GM12878 (cell line): ENCODE measurements around the gene FOXK2. TPM values are rescaled to one million over a fixed set of nuclear protein-coding genes. Genes with fewer than 3 reads are reported as not detected.

ENCODE experiments used
- ATAC-seq: fragments of 200-7000 bp; cut with Tn5 transposase; 3 replicates; pipeline ENCODE4 v1.9.1; 2020; ENCODE audit warnings: mild to moderate bottlenecking, moderate library complexity
- BruUV-seq: library from RNA; stranded (reverse); fragments of 400-500 nt; replicated peaks from 2 replicates; lab custom pipeline; 2021; lab: Mats Ljungman, UMichigan
- CTCF ChIA-PET: fragments of 300-600 bp; sonication (Branson Sonifier 250); formaldehyde crosslinking; extraction: SDS; loops from one replicate; lab custom pipeline; 2021; ENCODE audit warnings: inconsistent platforms; lab: Yijun Ruan, JAX
- POLR2A ChIA-PET: fragments of 350-600 bp; formaldehyde crosslinking; extraction: SDS; loops from one replicate; lab custom pipeline; 2021; ENCODE audit warnings: inconsistent platforms; lab: Charles Lee
- RAD21 ChIA-PET: fragments of 300-600 bp; sonication (Branson Sonifier 250); formaldehyde crosslinking; loops from one replicate; lab custom pipeline; 2023; ENCODE audit warnings: antibody characterized with exemption; ENCODE audit not compliant: unreplicated experiment; lab: Charles Lee
- SMC1A ChIA-PET: fragments of 300-600 bp; sonication (Branson Sonifier 250); formaldehyde crosslinking; loops from one replicate; lab custom pipeline; 2023; ENCODE audit not compliant: unreplicated experiment, uncharacterized antibody; lab: Charles Lee
- DNase-seq: peaks from one replicate; pipeline ENCODE4 v3.0.0-alpha.2; 2011; ENCODE audit warnings: low read depth, low spot score
- FAIRE-seq: peaks from 3 replicates; lab custom pipeline; 2011; peaks lifted over from hg19 to GRCh38; lab: Jason Lieb, UNC
- H2AFZ ChIP-seq: 2 replicates; pipeline ENCODE4 v1.6.0; 2011; ENCODE audit warnings: low read depth, low read length, control low read depth; ENCODE audit not compliant: control insufficient read depth
- H3K27ac ChIP-seq: 2 replicates; pipeline ENCODE4 v1.5.1; 2011; ENCODE audit warnings: control low read depth; ENCODE audit not compliant: control insufficient read depth, insufficient read depth
- H3K27me3 ChIP-seq, 2 experiments: replicated peaks in 1 of 2; 2 replicates each; pipeline versions ENCODE4 v1.6.0 to v1.6.1; 2011; ENCODE audit warnings: low read length in 1 of 2; ENCODE audit not compliant: control insufficient read depth in 2 of 2, insufficient read depth in 2 of 2
- H3K36me3 ChIP-seq, 2 experiments: 2 replicates each; pipeline ENCODE4 v1.5.1; 2011; ENCODE audit warnings: low read length in 1 of 2; ENCODE audit not compliant: control insufficient read depth in 2 of 2, insufficient read depth in 2 of 2
- H3K4me1 ChIP-seq: 2 replicates; pipeline ENCODE4 v1.6.1; 2011; ENCODE audit warnings: mild to moderate bottlenecking, low read length, moderate library complexity, mixed read lengths; ENCODE audit not compliant: control insufficient read depth, insufficient read depth
- H3K4me2 ChIP-seq: 2 replicates; pipeline ENCODE4 v1.6.0; 2011; ENCODE audit warnings: control low read depth; ENCODE audit not compliant: control insufficient read depth, insufficient read depth
- H3K4me3 ChIP-seq: fragments of 200-600 bp; sonication (generic); 2 replicates; pipeline ENCODE4 v1.5.1; 2016
- H3K79me2 ChIP-seq: 2 replicates; pipeline ENCODE4 v1.6.0; 2011; ENCODE audit warnings: low read length; ENCODE audit not compliant: control insufficient read depth, insufficient read depth
- H3K9ac ChIP-seq: 2 replicates; pipeline ENCODE4 v1.8.0; 2011; ENCODE audit warnings: low read length, control low read depth, mixed read lengths; ENCODE audit not compliant: control insufficient read depth, insufficient read depth
- H3K9me3 ChIP-seq: replicated peaks from 3 replicates; pipeline ENCODE4 v1.5.1; 2011; ENCODE audit warnings: mild to moderate bottlenecking, low read length; ENCODE audit not compliant: control insufficient read depth, insufficient read depth
- H4K20me1 ChIP-seq: 2 replicates; pipeline ENCODE4 v1.6.0; 2011; ENCODE audit not compliant: control insufficient read depth, insufficient read depth
- EGR1 ChIP-seq, 2 experiments: IDR thresholded peaks; 1 replicate in 1 of 2; 2 replicates in 1 of 2; pipeline ENCODE4 v1.6.1; 2011 to 2012; ENCODE audit warnings: low read depth in 2 of 2, low read length in 2 of 2, borderline replicate concordance in 1 of 2, mild to moderate bottlenecking in 1 of 2, moderate library complexity in 1 of 2
- ELK1 ChIP-seq: IDR thresholded peaks from 2 replicates; pipeline ENCODE4 v1.6.1; 2012; ENCODE audit warnings: low read depth, low read length, improper control_type of control experiment
- HCFC1 ChIP-seq: fragments of 150-350 bp; IDR thresholded peaks from 2 replicates; pipeline ENCODE4 v1.6.1; 2014; ENCODE audit warnings: low read length
- IKZF2 ChIP-seq, 2 experiments: fragments of 450-650 bp; IDR thresholded peaks; 2 replicates each; pipeline ENCODE4 v1.6.1; 2017; ENCODE audit warnings: mild to moderate bottlenecking in 2 of 2, moderate library complexity in 2 of 2
- IRF3 ChIP-seq: fragments of 450-650 bp; IDR thresholded peaks from 2 replicates; pipeline ENCODE4 v1.6.1; 2014; ENCODE audit warnings: mild to moderate bottlenecking
- LARP7 ChIP-seq: fragments of 450-650 bp; IDR thresholded peaks from 2 replicates; pipeline ENCODE4 v1.6.1; 2017; ENCODE audit warnings: mild to moderate bottlenecking
- MXI1 ChIP-seq: fragments of 150-350 bp; IDR thresholded peaks from 2 replicates; pipeline ENCODE4 v1.6.1; 2011; ENCODE audit warnings: low read depth, mild to moderate bottlenecking, inconsistent platforms, low read length, improper control_type of control experiment
- PKNOX1 ChIP-seq: fragments of 450-650 bp; IDR thresholded peaks from 2 replicates; pipeline ENCODE4 v1.6.1; 2016; ENCODE audit warnings: mild to moderate bottlenecking
- SKIL ChIP-seq: fragments of 450-650 bp; IDR thresholded peaks from 2 replicates; pipeline ENCODE4 v1.6.1; 2017; ENCODE audit warnings: mild to moderate bottlenecking, low read depth, inconsistent platforms; ENCODE audit not compliant: poor library complexity, severe bottlenecking
- TARDBP ChIP-seq: IDR thresholded peaks from 2 replicates; pipeline ENCODE4 v1.6.1; 2016; ENCODE audit warnings: borderline replicate concordance
- TCF7 ChIP-seq: IDR thresholded peaks from 2 replicates; pipeline ENCODE4 v1.6.1; 2014; ENCODE audit warnings: antibody characterized with exemption, borderline replicate concordance
- YY1 ChIP-seq: IDR thresholded peaks from 2 replicates; pipeline ENCODE4 v1.6.1; 2011; ENCODE audit warnings: low read depth, mild to moderate bottlenecking, low read length
- ZNF24 ChIP-seq: fragments of 450-650 bp; IDR thresholded peaks from 2 replicates; pipeline ENCODE4 v1.6.1; 2017; ENCODE audit warnings: antibody characterized with exemption, mild to moderate bottlenecking
- ZNF592 ChIP-seq: fragments of 450-650 bp; IDR thresholded peaks from 2 replicates; pipeline ENCODE4 v1.6.1; 2017; ENCODE audit warnings: mild to moderate bottlenecking, moderate library complexity
- WGBS: methylation state at CpG from one replicate; pipeline ENCODE4 v1.1.6; 2016; ENCODE audit warnings: low lambda C conversion rate; ENCODE audit not compliant: insufficient replicate concordance, insufficient coverage; ENCODE audit errors: missing lambda C conversion rate; 5-methylcytosine and 5-hydroxymethylcytosine counted together
- in situ Hi-C: fragments of 300-500 bp; cut with MboI; formaldehyde crosslinking; loops from 9 replicates; pipeline ENCODE4 v1.14.3; 2018; ENCODE audit warnings: mixed read lengths
- intact Hi-C: fragments of 100-400 bp; cut with micrococcal nuclease; formaldehyde crosslinking; loops from one replicate; pipeline ENCODE4 v1.14.2; 2022; ENCODE audit not compliant: unreplicated experiment
- polyA plus RNA-seq, 11 experiments: library from polyadenylated mRNA; depleted of rRNA in 4 of 11; unstranded in 6 of 11; stranded (reverse) in 5 of 11; fragments of >200 nt; fragmentation: Nextera tagmentation in 4 of 11; fragmentation: Illumina TruSeq in 1 of 11; extraction: Ambion mirVana in 4 of 11; extraction: Trizol in 1 of 11; gene quantifications; 1 replicate in 1 of 11; 2 replicates in 10 of 11; pipeline versions ENCODE4 v1.2.1 to v1.2.3, GENCODE V29; 2011 to 2016; ENCODE audit warnings: inconsistent platforms in 2 of 11, missing spikeins in 2 of 11, low read depth in 1 of 11
- total RNA-seq, 4 experiments: library from RNA; depleted of rRNA in 3 of 4; stranded (reverse); fragments of >200 nt in 3 of 4; fragmentation: Illumina TruSeq in 1 of 4; extraction: Trizol in 1 of 4; gene quantifications; 2 replicates each; pipeline versions ENCODE4 v1.2.1 to v1.2.3, GENCODE V29; 2013 to 2021

The FOXK2 gene
- total and polyA plus RNA-seq, 10 of the 15 experiments (the other 5 are each of a cell fraction or from before 2014, with no cell fraction given) = 2.4 to 56.8 (median 34.4) TPM

GRCh38 chr17:82567286-82567685, 47.8 kb downstream of the FOXK2 start (continued):
- TF ChIP-seq TCF7 = no peak
- TF ChIP-seq ZNF24 = no peak
- no peak for TF ChIP-seq LARP7
- no peak for TF ChIP-seq EGR1 (IDR thresholded peaks at IDR 0.05; ENCODE audit: borderline replicate concordance in 1 of 2, low read depth in 2 of 2, low read length in 2 of 2)
- no peak for TF ChIP-seq YY1
- TF ChIP-seq ZNF592 = no peak

- POLR2A ChIA-PET = no interaction called here
- no peaks in the 10 kb centered on the region for H3K9me3 ChIP-seq
- SMC1A ChIA-PET = interaction anchor here (0.9 kb wide), 1 partner anchor 15 kb away, joined by 3 read pairs; no protein-coding TSS in a partner anchor
- no peak for ATAC-seq
- H3K9ac ChIP-seq = no peak overlapping the region
- no TSS peak for BruUV-seq
- H3K4me2 ChIP-seq = no peak overlapping the region
- DNase-seq = no peak
- H4K20me1 ChIP-seq = 0 out of 2 replicates have a peak, but pooled peaks cover 3% of the 10 kb centered on the region
- WGBS = 95% methylated on average over 10 of the region's 10 CpGs
- H2AFZ ChIP-seq = no peak overlapping the region
- CTCF ChIA-PET = interaction anchor here (0.7 kb wide), 1 partner anchor 218 kb away, joined by 3 read pairs; no protein-coding TSS in a partner anchor
- in situ Hi-C loops = no loop called here
- intact Hi-C loops = no loop called here
- H3K27me3 ChIP-seq = no peaks in the 10 kb centered on the region
- H3K27ac ChIP-seq = no peak overlapping the region
- H3K79me2 ChIP-seq = no peaks in the 10 kb centered on the region; the same call in 1 of the 2 replicates
- peaks cover 32 to 43% of the 10 kb centered on the region in 2 experiments for H3K36me3 ChIP-seq
- H3K4me1 ChIP-seq = no peaks in the 10 kb centered on the region
- no peak for FAIRE-seq
- RAD21 ChIA-PET = no interaction called here
- no peak overlapping the region for H3K4me3 ChIP-seq
- TF ChIP-seq SKIL = no peak
- no peak for TF ChIP-seq ELK1
- TF ChIP-seq IRF3 = no peak
- TF ChIP-seq IKZF2 (IDR thresholded peaks at IDR 0.05) = no peak
- TF ChIP-seq HCFC1 = no peak
- TF ChIP-seq MXI1 = no peak
- TF ChIP-seq PKNOX1 = no peak
- TF ChIP-seq TARDBP = no peak
Observed at GRCh38 chr17:82568997-82569393, 49.5 kb downstream of the FOXK2 start.
